H1 (cell line): ENCODE results near the gene RBMXL2. TPM values are rescaled to one million over a fixed set of nuclear protein-coding genes. Genes with fewer than 3 reads are reported as not detected.

Experiments
- CTCF ChIA-PET: fragments of 300-600 bp; sonication (Branson Sonifier 250); formaldehyde crosslinking; loops from one replicate; lab custom pipeline; 2021; ENCODE audit not compliant: partially characterized antibody; lab: Charles Lee
- POLR2A ChIA-PET: fragments of 300-600 bp; sonication (Branson Sonifier 250); formaldehyde crosslinking; loops from one replicate; lab custom pipeline; 2021; ENCODE audit warnings: inconsistent platforms; ENCODE audit not compliant: partially characterized antibody; lab: Charles Lee
- DNase-seq, 2 experiments: peaks; one replicate each; pipeline versions ENCODE4 v3.0.0 to v3.0.0-alpha.2; 2010 to 2022; ENCODE audit warnings: low spot score in 2 of 2, low read depth in 1 of 2, mixed read lengths in 1 of 2
- FAIRE-seq: peaks from 2 replicates; lab custom pipeline; 2011; peaks lifted over from hg19 to GRCh38; lab: Jason Lieb, UNC
- H2AFZ ChIP-seq: 2 replicates; pipeline ENCODE4 v1.8.1; 2012; ENCODE audit warnings: low read length, inconsistent platforms
- H2AK5ac ChIP-seq: 2 replicates; pipeline ENCODE4 v1.6.1; 2013; ENCODE audit warnings: low read depth, low read length
- H2BK120ac ChIP-seq: replicated peaks from 2 replicates; pipeline ENCODE3; 2013; ENCODE audit warnings: low read depth, low read length, inconsistent platforms
- H2BK12ac ChIP-seq: 2 replicates; pipeline ENCODE4 v1.6.1; 2013; ENCODE audit warnings: low read depth, low read length
- H2BK15ac ChIP-seq: 2 replicates; pipeline ENCODE4 v1.6.1; 2013; ENCODE audit warnings: low read length
- H2BK20ac ChIP-seq: 2 replicates; pipeline ENCODE4 v1.6.1; 2013; ENCODE audit warnings: low read length
- H2BK5ac ChIP-seq: 2 replicates; pipeline ENCODE4 v1.6.1; 2013; ENCODE audit warnings: low read depth, low read length
- H3K14ac ChIP-seq: 2 replicates; pipeline ENCODE4 v1.6.1; 2013; ENCODE audit warnings: inconsistent platforms; ENCODE audit not compliant: insufficient read length
- H3K18ac ChIP-seq: 2 replicates; pipeline ENCODE4 v1.6.1; 2013; ENCODE audit warnings: low read length; ENCODE audit errors: extremely low read depth
- H3K23ac ChIP-seq: 2 replicates; pipeline ENCODE4 v1.6.1; 2013; ENCODE audit warnings: inconsistent platforms; ENCODE audit not compliant: insufficient read length
- H3K23me2 ChIP-seq: 2 replicates; pipeline ENCODE4 v1.6.1; 2013; ENCODE audit warnings: low read depth, low read length
- H3K27ac ChIP-seq: 2 replicates; pipeline ENCODE4 v1.6.1; 2011; ENCODE audit warnings: low read depth, low read length, inconsistent platforms
- H3K27me3 ChIP-seq, 4 experiments: replicated peaks in 1 of 4; 1 replicate in 1 of 4; 2 replicates in 3 of 4; pipeline versions ENCODE4 v1.6.1 to v1.8.1; 2011 to 2013; ENCODE audit warnings: low read length in 3 of 4, mild to moderate bottlenecking in 3 of 4, inconsistent platforms in 2 of 4, mixed read lengths in 2 of 4, moderate library complexity in 1 of 4; ENCODE audit not compliant: control insufficient read depth in 3 of 4, insufficient read depth in 3 of 4; ENCODE audit errors: extremely low read depth in 1 of 4
- H3K36me3 ChIP-seq, 4 experiments: 2 replicates each; pipeline versions ENCODE4 v1.6.1 to v1.8.1; 2011 to 2013; ENCODE audit warnings: mild to moderate bottlenecking in 4 of 4, low read length in 3 of 4, moderate library complexity in 2 of 4, control low read depth in 1 of 4, inconsistent platforms in 1 of 4; ENCODE audit not compliant: insufficient read depth in 4 of 4, control insufficient read depth in 2 of 4
- H3K4ac ChIP-seq: replicated peaks from 2 replicates; pipeline ENCODE3; 2013; ENCODE audit warnings: low read length, low read depth, mixed read lengths, inconsistent platforms; ENCODE audit not compliant: insufficient read length
- H3K4me1 ChIP-seq, 4 experiments: replicated peaks in 1 of 4; 1 replicate in 1 of 4; 2 replicates in 3 of 4; pipeline versions ENCODE4 v1.6.1 to v1.8.1; 2011 to 2013; ENCODE audit warnings: low read length in 3 of 4, inconsistent platforms in 2 of 4, mixed read lengths in 1 of 4; ENCODE audit not compliant: insufficient read depth in 4 of 4, control insufficient read depth in 3 of 4
- H3K4me2 ChIP-seq, 2 experiments: 2 replicates each; pipeline versions ENCODE4 v1.6.1 to v1.8.1; 2011 to 2013; ENCODE audit warnings: low read depth in 2 of 2, low read length in 2 of 2, control low read depth in 1 of 2, inconsistent platforms in 1 of 2, mild to moderate bottlenecking in 1 of 2; ENCODE audit not compliant: insufficient read depth in 1 of 2
- H3K4me3 ChIP-seq, 4 experiments: fragments of 200-600, 300-600 bp in 1 of 4; sonication (generic), shearing (Covaris generic), sonication (Bioruptor Twin) in 1 of 4; 2 replicates each; pipeline versions ENCODE4 v1.5.1 to v1.8.1; 2011 to 2016; ENCODE audit warnings: low read length in 4 of 4, low read depth in 3 of 4, control low read depth in 2 of 4, inconsistent platforms in 2 of 4, mild to moderate bottlenecking in 2 of 4, mixed read lengths in 1 of 4, moderate library complexity in 1 of 4; ENCODE audit not compliant: insufficient read depth in 2 of 4; ENCODE audit errors: extremely low read depth in 1 of 4
- H3K56ac ChIP-seq: replicated peaks from 2 replicates; pipeline ENCODE3; 2013; ENCODE audit warnings: low read depth, mild to moderate bottlenecking, mixed read lengths, low read length, inconsistent platforms; ENCODE audit not compliant: insufficient read length
- H3K79me1 ChIP-seq: 2 replicates; pipeline ENCODE4 v1.6.1; 2013; ENCODE audit warnings: low read depth, low read length, control low read depth
- H3K79me2 ChIP-seq, 2 experiments: 2 replicates each; pipeline versions ENCODE4 v1.6.1 to v1.8.1; 2012 to 2013; ENCODE audit warnings: low read length in 2 of 2, mild to moderate bottlenecking in 2 of 2, inconsistent platforms in 1 of 2; ENCODE audit not compliant: insufficient read depth in 2 of 2, control insufficient read depth in 1 of 2
- H3K9ac ChIP-seq, 4 experiments: replicated peaks in 1 of 4; 1 replicate in 1 of 4; 2 replicates in 3 of 4; pipeline versions ENCODE4 v1.6.1 to v1.8.1; 2011 to 2013; ENCODE audit warnings: low read depth in 3 of 4, low read length in 3 of 4, control low read depth in 2 of 4, mild to moderate bottlenecking in 2 of 4, moderate library complexity in 2 of 4, inconsistent platforms in 1 of 4; ENCODE audit errors: extremely low read depth in 1 of 4
- H3K9me3 ChIP-seq, 2 experiments: 2 replicates each; pipeline versions ENCODE4 v1.6.1 to v1.8.1; 2012 to 2013; ENCODE audit warnings: mild to moderate bottlenecking in 2 of 2, moderate library complexity in 2 of 2, control low read depth in 1 of 2, inconsistent platforms in 1 of 2, low read depth in 1 of 2, low read length in 1 of 2, mixed read lengths in 1 of 2; ENCODE audit not compliant: insufficient read depth in 2 of 2
- H4K20me1 ChIP-seq, 2 experiments: replicated peaks in 1 of 2; 2 replicates each; pipeline versions ENCODE3 to v1.8.1; 2011 to 2013; ENCODE audit warnings: inconsistent platforms in 2 of 2, low read length in 2 of 2, mild to moderate bottlenecking in 1 of 2; ENCODE audit not compliant: insufficient read depth in 2 of 2, control insufficient read depth in 1 of 2
- H4K5ac ChIP-seq: 2 replicates; pipeline ENCODE4 v1.6.1; 2013; ENCODE audit warnings: low read length, low read depth, mixed read lengths, inconsistent platforms; ENCODE audit not compliant: insufficient read length
- H4K8ac ChIP-seq: 2 replicates; pipeline ENCODE4 v1.8.0; 2013; ENCODE audit warnings: mild to moderate bottlenecking, moderate library complexity, low read length, inconsistent platforms; ENCODE audit not compliant: insufficient read depth; ENCODE audit errors: extremely low read depth
- H4K91ac ChIP-seq: replicated peaks from 2 replicates; pipeline ENCODE3; 2013; ENCODE audit warnings: low read length, mixed read lengths, inconsistent platforms; ENCODE audit not compliant: insufficient read length
- ATF2 ChIP-seq: IDR thresholded peaks from 2 replicates; pipeline ENCODE4 v1.6.1; 2012; ENCODE audit warnings: low read length, inconsistent platforms
- CTBP2 ChIP-seq: IDR thresholded peaks from 2 replicates; pipeline ENCODE4 v1.7.0; 2011; ENCODE audit warnings: borderline replicate concordance, mild to moderate bottlenecking, moderate library complexity, mixed read lengths, low read length; ENCODE audit not compliant: insufficient read depth, insufficient read length
- GABPA ChIP-seq: IDR thresholded peaks from 2 replicates; pipeline ENCODE4 v1.6.1; 2011; ENCODE audit warnings: mild to moderate bottlenecking, low read length, moderate library complexity, borderline replicate concordance; ENCODE audit not compliant: insufficient read depth
- MAX ChIP-seq: IDR thresholded peaks from 2 replicates; pipeline ENCODE4 v1.6.1; 2012; ENCODE audit warnings: inconsistent platforms
- RNF2 ChIP-seq: fragments of 200-900, 300-1000 bp; sonication (generic); IDR thresholded peaks from 2 replicates; pipeline ENCODE4 v1.7.1; 2016; ENCODE audit warnings: borderline replicate concordance, low read depth, mild to moderate bottlenecking, antibody characterized with exemption, low read length; ENCODE audit not compliant: poor library complexity, severe bottlenecking; ENCODE audit errors: missing control alignments
- SAP30 ChIP-seq: fragments of 300-600 bp; sonication (generic); IDR thresholded peaks from 2 replicates; pipeline ENCODE4 v1.7.1; 2012; ENCODE audit warnings: low read length, moderate library complexity, mild to moderate bottlenecking, inconsistent platforms; ENCODE audit not compliant: insufficient read depth, insufficient replicate concordance
- SIX5 ChIP-seq: IDR thresholded peaks from 2 replicates; pipeline ENCODE4 v1.6.1; 2011; ENCODE audit warnings: mild to moderate bottlenecking, low read depth, low read length
- SP2 ChIP-seq: IDR thresholded peaks from 2 replicates; pipeline ENCODE4 v1.6.1; 2012; ENCODE audit warnings: mild to moderate bottlenecking, low read length, inconsistent platforms
- SUZ12 ChIP-seq: fragments of 200-600 bp; sonication (generic); IDR thresholded peaks from 2 replicates; pipeline ENCODE4 v1.6.1; 2012; ENCODE audit warnings: mild to moderate bottlenecking, inconsistent platforms, low read length, moderate library complexity, mixed read lengths
- WGBS, 2 experiments: shearing (Covaris generic) in 1 of 2; methylation state at CpG; one replicate each; pipeline versions ENCODE4 v1.1.6 to v1.1.7; 2013 to 2015; ENCODE audit warnings: low lambda C conversion rate in 2 of 2, mixed read lengths in 2 of 2, inconsistent platforms in 1 of 2, low coverage in 1 of 2, missing lambda C conversion rate in 1 of 2; ENCODE audit not compliant: insufficient replicate concordance in 2 of 2, insufficient coverage in 1 of 2, insufficient read length in 1 of 2; ENCODE audit errors: extremely low coverage in 1 of 2, missing lambda C conversion rate in 1 of 2; 5-methylcytosine and 5-hydroxymethylcytosine counted together
- polyA plus RNA-seq, 7 experiments: library from polyadenylated mRNA; depleted of rRNA in 3 of 7; stranded (reverse) in 5 of 7; unstranded in 2 of 7; fragments of >200 nt in 5 of 7; fragments of 200-250 nt in 2 of 7; gene quantifications; 1 replicate in 5 of 7; 2 replicates in 1 of 7; 4 replicates in 1 of 7; pipeline versions ENCODE4 v1.2.1 to v1.2.3, GENCODE V29; 2011 to 2013; ENCODE audit warnings: missing spikeins in 2 of 7, mixed read lengths in 2 of 7
- total RNA-seq: library from RNA; stranded (reverse); fragmentation: NEBNext Ultra II Directional; extraction: Animal tissue kit (Norgen Biotek cat#: 25700); gene quantifications from 2 replicates; pipeline ENCODE4 v1.2.1, GENCODE V29; 2021

The RBMXL2 gene
- total and polyA plus RNA-seq, 2 of the 8 experiments (the other 6 are each of a cell fraction or from before 2014, with no cell fraction given), result not detected

GRCh38 chr11:7046474-7047175 lies 42.2 kb upstream of the RBMXL2 start:
- Histone ChIP-seq H3K56ac (no peak overlapping the region), H3K23me2 (no peaks in the 10 kb centered on the region), H3K9ac (no peak overlapping the region), H2BK12ac (no peak overlapping the region), H3K23ac (no peak overlapping the region), H3K4me3 (no peak overlapping the region), H2BK15ac (no peak overlapping the region), H4K20me1 (no peaks in the 10 kb centered on the region), H3K4ac (no peak overlapping the region), H2BK20ac (no peak overlapping the region), H3K14ac (no peak overlapping the region), H3K18ac (no peak overlapping the region), H2AK5ac (no peak overlapping the region), H3K27me3 (no peaks in the 10 kb centered on the region), H4K91ac (no peak overlapping the region), H3K79me1 (no peaks in the 10 kb centered on the region), H2BK120ac (no peak overlapping the region), H3K79me2 (no peaks in the 10 kb centered on the region), H3K9me3 (no peaks in the 10 kb centered on the region), H2AFZ (no peak overlapping the region), H2BK5ac (no peak overlapping the region), H3K36me3 (no peaks in the 10 kb centered on the region), H3K4me2 (no peak overlapping the region), H3K4me1 (no peaks in the 10 kb centered on the region), H4K8ac (no peak overlapping the region), H4K5ac (no peak overlapping the region), H3K27ac (no peak overlapping the region)
- ChIA-PET POLR2A (no interaction called here), CTCF (no interaction called here)
- no peak for FAIRE-seq
- 81% methylated on average over 3 of the region's 3 CpGs; no CpG with 5 or more reads in 1 of the 2 experiments for WGBS, 2 experiments
- no peak for DNase-seq
- TF ChIP-seq SP2, result no peak
- no peak for TF ChIP-seq RNF2
- TF ChIP-seq ATF2, result no peak
- TF ChIP-seq MAX, result no peak
- no peak for TF ChIP-seq SIX5
- no peak for TF ChIP-seq GABPA
- TF ChIP-seq SUZ12, result no peak
- no peak for TF ChIP-seq SAP30
- no peak for TF ChIP-seq CTBP2
